ENCODE measurements around the gene PARVA.

GRCh38 chr11:12538889-12539421 is 161.6 kb downstream of the PARVA start:
- TF ChIP-seq CTCF (IDR thresholded peaks at IDR 0.05) (no peak), MYC (IDR thresholded peaks at IDR 0.05; ENCODE audit: borderline replicate concordance, low read length) (no peak), SREBF2 (IDR thresholded peaks at IDR 0.05) (no peak), RAD21 (conservative IDR thresholded peaks at IDR 0.05 in 1 of 2, IDR thresholded peaks at IDR 0.05 in 1 of 2) (no peak), RNF2 (IDR thresholded peaks at IDR 0.05; ENCODE audit: borderline replicate concordance, low read depth) (no peak), POLR2A (IDR thresholded peaks at IDR 0.05; ENCODE audit: low read length) (no peak), ZSCAN20 (CRISPR knock-in tag; IDR thresholded peaks at IDR 0.05) (no peak), TFCP2L1 (CRISPR knock-in tag; IDR thresholded peaks at IDR 0.05) (no peak), SMC3 (IDR thresholded peaks at IDR 0.05) (no peak), NR3C1 (IDR thresholded peaks at IDR 0.05) (no peak), EP300 (IDR thresholded peaks at IDR 0.05) (no peak), HMGXB4 (CRISPR knock-in tag; IDR thresholded peaks at IDR 0.05; ENCODE audit: borderline replicate concordance) (no peak)

Data from A549 (cell line).